ENCODE data around the gene ZRANB3.

DNA sequence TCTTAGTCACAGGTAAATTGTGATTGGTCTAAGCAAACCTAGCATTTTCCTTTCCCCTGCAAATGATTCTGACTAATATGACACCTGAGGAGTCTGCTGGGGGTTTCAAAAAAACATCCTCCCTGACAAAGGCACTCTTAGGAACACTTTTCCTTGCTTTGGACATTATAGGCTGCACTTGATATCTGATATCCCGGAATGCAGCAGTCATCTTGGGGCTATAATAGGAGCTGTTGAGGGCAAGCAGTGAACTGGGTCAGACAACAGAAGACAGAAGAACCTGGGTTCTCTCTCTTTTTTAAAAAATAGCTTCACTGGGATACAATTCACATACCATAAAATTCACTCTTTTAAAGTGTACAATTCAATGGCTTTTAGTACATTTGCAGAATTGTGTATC, 249.6 kb downstream of the ZRANB3 start:
- TF ChIP-seq POLR2AphosphoS5 (IDR thresholded peaks at IDR 0.05) (no peak), POLR2A (IDR thresholded peaks at IDR 0.05) (no peak)
- TF ChIP-seq, protein P1, sequence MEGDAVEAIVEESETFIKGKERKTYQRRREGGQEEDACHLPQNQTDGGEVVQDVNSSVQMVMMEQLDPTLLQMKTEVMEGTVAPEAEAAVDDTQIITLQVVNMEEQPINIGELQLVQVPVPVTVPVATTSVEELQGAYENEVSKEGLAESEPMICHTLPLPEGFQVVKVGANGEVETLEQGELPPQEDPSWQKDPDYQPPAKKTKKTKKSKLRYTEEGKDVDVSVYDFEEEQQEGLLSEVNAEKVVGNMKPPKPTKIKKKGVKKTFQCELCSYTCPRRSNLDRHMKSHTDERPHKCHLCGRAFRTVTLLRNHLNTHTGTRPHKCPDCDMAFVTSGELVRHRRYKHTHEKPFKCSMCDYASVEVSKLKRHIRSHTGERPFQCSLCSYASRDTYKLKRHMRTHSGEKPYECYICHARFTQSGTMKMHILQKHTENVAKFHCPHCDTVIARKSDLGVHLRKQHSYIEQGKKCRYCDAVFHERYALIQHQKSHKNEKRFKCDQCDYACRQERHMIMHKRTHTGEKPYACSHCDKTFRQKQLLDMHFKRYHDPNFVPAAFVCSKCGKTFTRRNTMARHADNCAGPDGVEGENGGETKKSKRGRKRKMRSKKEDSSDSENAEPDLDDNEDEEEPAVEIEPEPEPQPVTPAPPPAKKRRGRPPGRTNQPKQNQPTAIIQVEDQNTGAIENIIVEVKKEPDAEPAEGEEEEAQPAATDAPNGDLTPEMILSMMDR (IDR thresholded peaks at IDR 0.05) = no peak
